ENCODE data around the gene ZP1. TPM values are rescaled to one million over a fixed set of nuclear protein-coding genes. Genes with fewer than 3 reads are reported as not detected.
"Not testable (repeated sequence)": the region's sequence is repeated elsewhere in the genome, so short reads cannot be mapped to it uniquely, and the experiment has no call there.

The ZP1 gene, protein sequence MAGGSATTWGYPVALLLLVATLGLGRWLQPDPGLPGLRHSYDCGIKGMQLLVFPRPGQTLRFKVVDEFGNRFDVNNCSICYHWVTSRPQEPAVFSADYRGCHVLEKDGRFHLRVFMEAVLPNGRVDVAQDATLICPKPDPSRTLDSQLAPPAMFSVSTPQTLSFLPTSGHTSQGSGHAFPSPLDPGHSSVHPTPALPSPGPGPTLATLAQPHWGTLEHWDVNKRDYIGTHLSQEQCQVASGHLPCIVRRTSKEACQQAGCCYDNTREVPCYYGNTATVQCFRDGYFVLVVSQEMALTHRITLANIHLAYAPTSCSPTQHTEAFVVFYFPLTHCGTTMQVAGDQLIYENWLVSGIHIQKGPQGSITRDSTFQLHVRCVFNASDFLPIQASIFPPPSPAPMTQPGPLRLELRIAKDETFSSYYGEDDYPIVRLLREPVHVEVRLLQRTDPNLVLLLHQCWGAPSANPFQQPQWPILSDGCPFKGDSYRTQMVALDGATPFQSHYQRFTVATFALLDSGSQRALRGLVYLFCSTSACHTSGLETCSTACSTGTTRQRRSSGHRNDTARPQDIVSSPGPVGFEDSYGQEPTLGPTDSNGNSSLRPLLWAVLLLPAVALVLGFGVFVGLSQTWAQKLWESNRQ
- 0.07 TPM for polyA plus RNA-seq
- long read RNA-seq, donor 1: 0 reads
- long read RNA-seq, donor 2: 0 reads
- long read RNA-seq, donor 3: 0 reads
- long read RNA-seq, donor 4: 0 reads
- long read RNA-seq, donor 5: 0 reads
- long read RNA-seq, donor 6: 0 reads
- long read RNA-seq, donor 7: 0 reads
- long read RNA-seq, donor 8: 0 reads
- long read RNA-seq, donor 9: 0 reads
- long read RNA-seq, donor 10: 0 reads
- long read RNA-seq, donor 11: 0 reads

DNA sequence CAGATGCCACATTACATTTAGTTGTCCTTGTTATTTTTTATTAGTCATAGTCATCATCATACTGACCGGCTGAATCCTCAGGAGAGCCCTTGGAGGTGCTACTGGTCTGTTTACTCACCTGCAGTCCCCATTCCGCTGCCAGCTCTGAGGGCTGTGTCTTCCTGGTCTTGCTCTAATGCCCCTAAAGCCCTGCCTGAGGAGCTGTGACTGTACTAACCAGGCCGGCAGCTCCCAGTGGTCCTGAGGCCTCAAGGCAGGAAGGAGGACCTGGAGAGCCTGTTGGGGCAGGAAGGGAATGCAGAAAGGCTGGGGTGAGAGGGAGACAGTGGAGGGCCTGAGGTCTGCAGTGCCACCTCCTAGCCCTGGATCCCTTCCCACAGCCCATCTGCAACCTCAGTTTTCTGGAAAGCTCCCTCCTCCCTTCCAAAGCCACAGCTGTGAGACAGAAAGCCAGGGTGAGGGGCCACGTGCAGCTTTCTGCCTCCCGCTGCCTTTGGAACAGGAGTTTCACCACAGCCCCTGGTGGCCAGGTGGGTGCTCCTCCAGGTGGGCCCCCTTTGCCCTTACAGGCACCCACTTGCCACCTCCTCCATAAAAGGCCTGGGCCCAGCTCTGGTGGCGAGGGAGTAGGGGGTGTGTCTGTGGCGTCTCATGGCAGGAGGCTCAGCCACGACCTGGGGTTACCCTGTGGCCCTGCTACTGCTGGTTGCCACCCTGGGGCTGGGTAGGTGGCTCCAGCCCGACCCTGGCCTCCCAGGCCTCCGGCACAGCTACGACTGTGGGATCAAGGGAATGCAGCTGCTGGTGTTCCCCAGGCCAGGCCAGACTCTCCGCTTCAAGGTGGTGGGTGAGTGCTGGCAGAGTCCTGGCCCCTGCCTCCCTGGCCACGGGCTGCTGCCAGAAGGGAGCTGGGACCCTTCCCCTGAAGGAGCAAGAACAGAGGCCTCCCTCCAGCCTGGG is at the start of gene ZP1:
Gene ZP1, plus strand, starts transcription at position 632 of the 960 bp plus-strand sequence. Its CDS starts 20 bp downstream, at position 652.
- H3K4me3 ChIP-seq (ENCODE audit: low read length): no peak within 1 kb of the TSS
- H3K36me3 ChIP-seq (ENCODE audit: control insufficient read depth, insufficient read depth, low read length): no peaks in the 10 kb centered on the region
- H3K27me3 ChIP-seq (ENCODE audit: control insufficient read depth, insufficient read depth, low read length): no peaks in the 10 kb centered on the region
- no peak for DNase-seq
- H3K9me3 ChIP-seq (ENCODE audit: control insufficient read depth, low read depth, low read length): no peaks in the 10 kb centered on the region
- H3K27ac ChIP-seq (ENCODE audit: low read length): no peak within 1 kb of the TSS
- WGBS (ENCODE audit: insufficient coverage, low lambda C conversion rate): no CpG with 5 or more reads among the region's 13 CpGs
- no peaks in the 10 kb centered on the region for H3K4me1 ChIP-seq (ENCODE audit: control insufficient read depth, insufficient read depth, low read length)

DNA sequence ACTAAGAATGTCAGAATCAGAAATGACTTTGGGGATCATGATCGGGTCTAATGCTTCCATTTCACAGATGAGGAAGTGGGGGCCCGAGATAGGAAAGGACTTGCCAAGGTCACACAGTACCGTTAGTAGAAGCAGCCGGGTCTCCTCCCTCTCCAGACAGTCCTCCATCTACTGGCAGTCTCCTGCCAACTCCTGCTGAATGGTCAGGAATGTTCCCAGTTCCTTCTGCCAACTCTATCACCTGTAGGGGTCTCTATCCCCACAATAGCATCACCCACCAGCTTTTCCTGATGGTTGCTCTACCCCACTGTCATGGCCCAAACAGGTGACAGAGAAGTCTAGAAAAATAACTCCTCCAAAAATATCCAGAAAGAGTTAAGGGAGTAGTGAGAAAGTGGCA is 49.3 kb upstream of the ZP1 start:
- no peaks in the 10 kb centered on the region for H3K27me3 ChIP-seq (ENCODE audit: control insufficient read depth, insufficient read depth, low read length)
- WGBS (ENCODE audit: insufficient coverage, low lambda C conversion rate): no CpG with 5 or more reads among the region's 4 CpGs
- peaks cover 10% of the 10 kb centered on the region for H3K9me3 ChIP-seq (ENCODE audit: control insufficient read depth, low read depth, low read length)
- no peak overlapping the region for H3K4me3 ChIP-seq (ENCODE audit: low read length)
- no peak overlapping the region for H3K27ac ChIP-seq (ENCODE audit: low read length)
- DNase-seq: no peak
- no peaks in the 10 kb centered on the region for H3K36me3 ChIP-seq (ENCODE audit: control insufficient read depth, insufficient read depth, low read length)
- no peaks in the 10 kb centered on the region for H3K4me1 ChIP-seq (ENCODE audit: control insufficient read depth, insufficient read depth, low read length)

DNA sequence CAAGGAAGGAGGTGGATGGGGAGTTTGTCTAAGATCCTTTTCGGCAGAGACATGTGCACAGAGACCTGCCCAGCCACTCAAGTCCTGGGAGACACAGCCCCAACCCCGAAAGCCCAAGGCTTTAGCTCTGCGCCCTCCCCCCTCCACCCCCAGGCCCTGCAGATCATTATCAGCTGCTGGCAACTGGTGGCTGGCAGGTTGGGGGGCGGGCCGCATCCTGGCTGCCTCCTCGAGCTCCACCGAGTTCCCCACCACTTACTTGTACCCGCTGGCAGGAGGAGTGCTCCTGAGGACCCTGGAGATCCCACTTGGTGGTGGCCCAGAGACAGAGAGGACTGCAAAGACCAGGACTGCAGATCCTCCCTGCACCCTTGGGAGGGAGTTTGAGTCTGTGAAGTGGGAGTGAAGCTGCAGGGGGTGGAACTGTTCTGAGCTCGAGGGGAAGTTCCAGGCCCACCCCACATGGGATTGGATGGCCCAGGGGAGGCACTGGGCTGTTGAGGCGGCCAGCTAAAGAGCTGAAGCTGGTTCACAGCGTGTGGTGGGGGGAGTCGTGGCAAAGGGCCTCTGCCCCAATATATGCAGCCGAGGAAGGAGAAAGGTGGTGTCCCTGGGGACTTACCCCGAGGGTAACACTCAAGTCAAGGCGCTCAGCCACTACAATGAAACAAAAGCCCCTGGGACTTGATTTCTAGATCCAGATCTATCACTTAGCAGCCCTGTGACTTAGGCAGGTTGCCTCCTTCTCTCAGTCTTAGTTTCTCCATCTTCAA is 45.3 kb upstream of the ZP1 start:
- Histone ChIP-seq H3K27me3 (ENCODE audit: control insufficient read depth, insufficient read depth, low read length) (no peaks in the 10 kb centered on the region), H3K9me3 (ENCODE audit: control insufficient read depth, low read depth, low read length) (no peaks in the 10 kb centered on the region), H3K4me1 (ENCODE audit: control insufficient read depth, insufficient read depth, low read length) (no peaks in the 10 kb centered on the region), H3K36me3 (ENCODE audit: control insufficient read depth, insufficient read depth, low read length) (no peaks in the 10 kb centered on the region), H3K27ac (ENCODE audit: low read length) (no peak overlapping the region), H3K4me3 (ENCODE audit: low read length) (no peak overlapping the region)
- WGBS (ENCODE audit: insufficient coverage, low lambda C conversion rate): no CpG with 5 or more reads among the region's 15 CpGs
- DNase-seq: no peak

DNA sequence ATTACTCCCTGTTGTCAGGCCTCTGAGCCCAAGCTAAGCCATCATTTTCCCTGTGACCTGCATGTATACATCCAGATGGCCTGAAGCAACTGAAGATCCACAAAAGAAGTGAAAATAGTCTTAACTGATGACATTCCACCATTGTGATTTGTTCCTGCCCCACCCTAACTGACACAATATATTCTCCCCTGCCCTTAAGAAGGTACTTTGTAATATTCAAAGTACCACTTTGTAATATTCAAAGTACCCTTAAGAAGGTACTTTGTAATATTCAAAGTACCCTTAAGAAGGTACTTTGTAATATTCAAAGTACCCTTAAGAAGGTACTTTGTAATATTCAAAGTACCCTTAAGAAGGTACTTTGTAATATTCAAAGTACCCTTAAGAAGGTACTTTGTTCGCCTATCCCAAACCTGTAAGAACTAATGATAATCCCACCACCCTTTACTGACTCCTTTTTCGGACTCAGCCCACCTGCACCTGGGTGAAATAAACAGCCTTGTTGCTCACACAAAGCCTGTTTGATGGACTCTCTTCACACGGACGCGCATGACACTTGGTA is 43.5 kb upstream of the ZP1 start:
- not testable (repeated sequence) for DNase-seq; H3K27ac ChIP-seq (ENCODE audit: low read length); H3K4me1 ChIP-seq (ENCODE audit: control insufficient read depth, insufficient read depth, low read length); H3K9me3 ChIP-seq (ENCODE audit: control insufficient read depth, low read depth, low read length); H3K36me3 ChIP-seq (ENCODE audit: control insufficient read depth, insufficient read depth, low read length); H3K27me3 ChIP-seq (ENCODE audit: control insufficient read depth, insufficient read depth, low read length); H3K4me3 ChIP-seq (ENCODE audit: low read length)
- WGBS (ENCODE audit: insufficient coverage, low lambda C conversion rate): 100% methylated on average over 1 of the region's 5 CpGs

DNA sequence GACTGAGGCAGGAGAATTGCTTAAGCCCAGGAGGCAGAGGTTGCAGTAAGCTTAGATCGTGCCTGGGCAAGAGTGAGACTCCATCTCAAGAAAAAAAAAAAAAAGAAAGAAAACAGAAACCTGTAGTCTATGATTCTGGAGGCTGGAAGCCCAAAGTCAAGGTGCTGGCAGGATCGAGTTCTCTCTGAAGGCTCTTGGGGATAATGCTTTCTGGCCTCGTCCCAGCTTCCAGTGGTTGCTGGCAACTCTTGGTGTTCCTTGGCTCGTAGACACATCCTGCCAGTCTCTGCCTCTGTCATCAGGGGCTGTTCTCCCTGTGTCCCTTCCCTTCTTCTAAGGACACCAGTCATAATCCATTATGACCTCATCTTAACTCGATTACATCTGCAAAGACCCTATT is 42.2 kb upstream of the ZP1 start:
- Histone ChIP-seq H3K4me1 (ENCODE audit: control insufficient read depth, insufficient read depth, low read length) (no peaks in the 10 kb centered on the region), H3K27ac (ENCODE audit: low read length) (no peak overlapping the region), H3K4me3 (ENCODE audit: low read length) (no peak overlapping the region), H3K36me3 (ENCODE audit: control insufficient read depth, insufficient read depth, low read length) (no peaks in the 10 kb centered on the region), H3K27me3 (ENCODE audit: control insufficient read depth, insufficient read depth, low read length) (no peaks in the 10 kb centered on the region), H3K9me3 (ENCODE audit: control insufficient read depth, low read depth, low read length) (no peaks in the 10 kb centered on the region)
- no CpG with 5 or more reads among the region's 5 CpGs for WGBS (ENCODE audit: insufficient coverage, low lambda C conversion rate)
- no peak for DNase-seq

DNA sequence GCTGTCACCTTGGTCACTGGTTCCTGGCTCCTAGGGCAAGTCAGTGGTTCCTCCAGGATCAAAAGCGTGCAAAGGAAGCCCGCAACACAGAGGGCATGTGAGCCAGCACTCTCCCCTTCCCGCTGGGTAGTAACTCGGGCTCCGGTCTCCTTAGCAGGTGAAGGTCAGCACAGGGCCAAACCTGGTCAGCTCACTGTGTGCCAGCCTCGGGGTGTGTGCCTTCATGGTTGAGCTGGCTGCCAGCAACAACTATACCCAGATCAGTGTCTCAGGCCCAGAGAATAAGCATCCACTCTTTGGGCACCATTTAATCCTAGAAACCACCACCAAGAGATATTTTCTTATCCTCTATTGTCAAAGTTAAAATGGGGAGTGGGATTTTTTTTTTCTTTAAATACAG is 41.6 kb upstream of the ZP1 start:
- Histone ChIP-seq H3K27ac (ENCODE audit: low read length) (no peak overlapping the region), H3K4me1 (ENCODE audit: control insufficient read depth, insufficient read depth, low read length) (no peaks in the 10 kb centered on the region), H3K9me3 (ENCODE audit: control insufficient read depth, low read depth, low read length) (no peaks in the 10 kb centered on the region), H3K36me3 (ENCODE audit: control insufficient read depth, insufficient read depth, low read length) (no peaks in the 10 kb centered on the region), H3K4me3 (ENCODE audit: low read length) (no peak overlapping the region), H3K27me3 (ENCODE audit: control insufficient read depth, insufficient read depth, low read length) (no peaks in the 10 kb centered on the region)
- WGBS (ENCODE audit: insufficient coverage, low lambda C conversion rate): no CpG with 5 or more reads among the region's 6 CpGs
- no peak for DNase-seq

DNA sequence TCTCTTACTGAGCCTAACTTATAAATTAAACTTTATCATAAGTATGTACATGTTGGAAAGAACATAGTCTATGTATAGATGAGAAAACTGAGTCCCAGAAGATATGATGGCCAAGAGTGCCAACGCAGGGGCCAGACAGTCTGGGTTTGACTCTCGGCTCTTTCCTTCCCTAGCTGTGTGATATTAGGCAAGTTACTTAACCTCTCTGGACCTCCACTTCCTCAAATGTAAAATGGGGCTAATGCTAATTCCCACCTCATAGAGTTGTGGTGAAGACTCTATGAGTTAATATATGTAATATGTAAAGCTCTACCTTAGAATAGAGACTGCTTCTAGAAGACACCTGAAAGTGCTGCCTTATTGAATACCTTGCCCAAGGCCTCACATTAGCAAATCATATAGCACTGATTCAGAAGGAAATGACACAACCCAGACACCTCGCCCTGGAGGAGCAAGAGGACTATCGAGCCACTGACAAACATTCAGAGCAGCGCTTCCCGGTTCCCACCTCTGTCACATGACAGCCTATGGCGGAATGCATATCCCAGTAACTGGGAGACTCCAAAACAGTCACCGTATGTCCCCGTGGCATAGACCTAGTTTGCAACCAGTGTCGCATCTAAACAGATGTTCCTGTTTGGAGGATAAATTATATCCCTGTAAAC is 36.7 kb upstream of the ZP1 start:
- Histone ChIP-seq H3K9me3 (ENCODE audit: control insufficient read depth, low read depth, low read length) (no peaks in the 10 kb centered on the region), H3K4me1 (ENCODE audit: control insufficient read depth, insufficient read depth, low read length) (no peaks in the 10 kb centered on the region), H3K4me3 (ENCODE audit: low read length) (no peak overlapping the region), H3K27ac (ENCODE audit: low read length) (no peak overlapping the region), H3K36me3 (ENCODE audit: control insufficient read depth, insufficient read depth, low read length) (no peaks in the 10 kb centered on the region), H3K27me3 (ENCODE audit: control insufficient read depth, insufficient read depth, low read length) (no peaks in the 10 kb centered on the region)
- WGBS (ENCODE audit: insufficient coverage, low lambda C conversion rate): no CpG with 5 or more reads among the region's 10 CpGs
- DNase-seq: no peak

DNA sequence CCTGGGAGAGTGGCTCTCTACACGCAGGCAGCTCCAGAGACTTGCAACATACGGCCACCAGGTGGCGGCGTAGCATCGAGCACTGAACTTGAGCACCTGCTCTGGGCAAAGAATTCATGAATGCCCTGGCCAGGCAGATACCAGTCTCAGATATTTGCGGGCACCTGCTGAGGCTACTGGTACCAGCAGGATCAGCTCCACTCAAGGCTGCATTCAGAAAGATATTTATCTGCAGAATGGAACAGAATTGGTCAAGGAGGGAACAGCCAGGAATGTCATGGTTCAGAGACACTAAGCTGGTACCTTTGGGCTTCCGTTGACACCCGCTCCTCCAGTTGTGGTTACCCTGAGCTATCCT is 36.2 kb upstream of the ZP1 start:
- Histone ChIP-seq H3K9me3 (ENCODE audit: control insufficient read depth, low read depth, low read length) (no peaks in the 10 kb centered on the region), H3K27me3 (ENCODE audit: control insufficient read depth, insufficient read depth, low read length) (no peaks in the 10 kb centered on the region), H3K36me3 (ENCODE audit: control insufficient read depth, insufficient read depth, low read length) (no peaks in the 10 kb centered on the region), H3K27ac (ENCODE audit: low read length) (no peak overlapping the region), H3K4me3 (ENCODE audit: low read length) (no peak overlapping the region), H3K4me1 (ENCODE audit: control insufficient read depth, insufficient read depth, low read length) (no peaks in the 10 kb centered on the region)
- DNase-seq: peak; percentile 57 to 77
- WGBS (ENCODE audit: insufficient coverage, low lambda C conversion rate): no CpG with 5 or more reads among the region's 8 CpGs

DNA sequence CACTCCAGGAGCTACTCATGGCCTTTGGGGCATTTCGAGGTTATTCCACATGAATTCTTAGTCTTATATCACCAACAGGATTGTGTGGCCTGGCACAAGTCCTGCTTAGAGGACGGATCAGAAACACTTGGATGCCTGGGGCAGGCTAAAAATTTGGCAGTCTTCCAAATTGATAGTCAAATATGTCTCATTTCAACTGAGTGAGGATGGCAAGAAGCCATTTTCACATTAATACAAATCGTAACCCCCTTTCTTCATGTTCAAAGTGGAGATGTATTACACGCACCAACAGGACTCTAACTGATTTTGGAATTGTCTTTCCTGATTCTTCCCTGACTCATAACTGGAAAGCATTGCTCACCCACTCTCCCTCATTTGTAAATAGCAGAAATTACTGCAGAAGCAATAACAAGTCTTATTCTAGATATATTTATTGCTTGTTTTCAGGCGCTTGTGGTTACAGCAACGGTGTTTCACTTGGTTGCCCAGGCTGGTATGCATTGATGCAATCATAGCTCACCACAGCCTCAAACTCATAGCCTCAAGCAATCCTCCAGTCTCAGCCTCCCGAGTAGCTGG is 35.8 kb upstream of the ZP1 start:
- H3K36me3 ChIP-seq (ENCODE audit: control insufficient read depth, insufficient read depth, low read length): no peaks in the 10 kb centered on the region
- H3K27me3 ChIP-seq (ENCODE audit: control insufficient read depth, insufficient read depth, low read length): no peaks in the 10 kb centered on the region
- H3K4me3 ChIP-seq (ENCODE audit: low read length): no peak overlapping the region
- no peak for DNase-seq
- WGBS (ENCODE audit: insufficient coverage, low lambda C conversion rate): 87% methylated on average over 4 of the region's 7 CpGs
- no peaks in the 10 kb centered on the region for H3K4me1 ChIP-seq (ENCODE audit: control insufficient read depth, insufficient read depth, low read length)
- H3K9me3 ChIP-seq (ENCODE audit: control insufficient read depth, low read depth, low read length): no peaks in the 10 kb centered on the region
- H3K27ac ChIP-seq (ENCODE audit: low read length): no peak overlapping the region

Data from large intestine (tissue), 12 donors.